ENCODE data around the gene DNAJC24.

Gene DNAJC24

DNA sequence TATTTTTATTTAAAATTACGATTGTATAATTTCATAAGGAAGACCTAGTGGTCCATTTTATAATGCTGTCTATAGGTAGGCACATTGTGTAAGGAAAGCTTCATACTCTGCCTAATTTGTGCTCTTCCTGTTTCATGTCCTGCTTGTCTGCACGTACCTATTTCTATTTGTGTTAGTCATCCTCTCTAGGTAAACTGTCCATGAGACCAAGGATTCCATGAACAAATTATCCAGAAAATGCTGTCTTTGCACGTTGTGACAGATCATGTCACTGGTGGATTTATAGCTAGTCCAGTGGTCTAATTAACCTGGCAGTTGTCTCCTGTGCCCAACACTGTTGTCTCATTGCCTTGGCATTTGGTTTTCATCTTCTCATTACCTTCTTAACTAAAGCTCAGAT is 44.7 kb downstream of the DNAJC24 start:
- TF ChIP-seq, protein P1, sequence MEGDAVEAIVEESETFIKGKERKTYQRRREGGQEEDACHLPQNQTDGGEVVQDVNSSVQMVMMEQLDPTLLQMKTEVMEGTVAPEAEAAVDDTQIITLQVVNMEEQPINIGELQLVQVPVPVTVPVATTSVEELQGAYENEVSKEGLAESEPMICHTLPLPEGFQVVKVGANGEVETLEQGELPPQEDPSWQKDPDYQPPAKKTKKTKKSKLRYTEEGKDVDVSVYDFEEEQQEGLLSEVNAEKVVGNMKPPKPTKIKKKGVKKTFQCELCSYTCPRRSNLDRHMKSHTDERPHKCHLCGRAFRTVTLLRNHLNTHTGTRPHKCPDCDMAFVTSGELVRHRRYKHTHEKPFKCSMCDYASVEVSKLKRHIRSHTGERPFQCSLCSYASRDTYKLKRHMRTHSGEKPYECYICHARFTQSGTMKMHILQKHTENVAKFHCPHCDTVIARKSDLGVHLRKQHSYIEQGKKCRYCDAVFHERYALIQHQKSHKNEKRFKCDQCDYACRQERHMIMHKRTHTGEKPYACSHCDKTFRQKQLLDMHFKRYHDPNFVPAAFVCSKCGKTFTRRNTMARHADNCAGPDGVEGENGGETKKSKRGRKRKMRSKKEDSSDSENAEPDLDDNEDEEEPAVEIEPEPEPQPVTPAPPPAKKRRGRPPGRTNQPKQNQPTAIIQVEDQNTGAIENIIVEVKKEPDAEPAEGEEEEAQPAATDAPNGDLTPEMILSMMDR (IDR thresholded peaks at IDR 0.05; ENCODE audit: low read depth, low read length, missing control alignments): no peak
- no peak overlapping the region for H3K4me3 ChIP-seq (replicated peaks; ENCODE audit: low read depth, low read length)
- DNase-seq (ENCODE audit: extremely low read depth, low read depth): no peak

DNA sequence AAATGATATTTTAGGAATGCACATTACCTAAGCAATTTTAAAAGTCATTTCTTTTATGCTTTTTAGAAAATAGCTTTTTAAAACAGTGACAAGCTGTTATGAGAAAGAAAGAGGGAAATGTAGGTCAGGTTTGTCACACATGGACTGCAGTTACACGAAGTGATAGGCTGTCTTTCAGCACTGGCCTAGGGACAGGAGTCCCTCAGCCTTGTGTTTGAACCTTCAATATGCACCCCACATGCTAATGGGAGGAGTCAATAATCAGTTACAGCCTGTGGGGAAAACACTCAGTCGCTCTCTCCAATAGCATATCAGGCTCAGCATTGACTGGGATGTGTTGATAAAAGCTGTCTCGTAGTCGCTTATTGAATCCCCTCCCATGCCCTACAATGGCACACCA is 45.8 kb downstream of the DNAJC24 start:
- DNase-seq (ENCODE audit: extremely low read depth, low read depth): no peak
- TF ChIP-seq, protein P1 (IDR thresholded peaks at IDR 0.05; ENCODE audit: low read depth, low read length, missing control alignments): no peak
- no peak overlapping the region for H3K4me3 ChIP-seq (replicated peaks; ENCODE audit: low read depth, low read length)

DNA sequence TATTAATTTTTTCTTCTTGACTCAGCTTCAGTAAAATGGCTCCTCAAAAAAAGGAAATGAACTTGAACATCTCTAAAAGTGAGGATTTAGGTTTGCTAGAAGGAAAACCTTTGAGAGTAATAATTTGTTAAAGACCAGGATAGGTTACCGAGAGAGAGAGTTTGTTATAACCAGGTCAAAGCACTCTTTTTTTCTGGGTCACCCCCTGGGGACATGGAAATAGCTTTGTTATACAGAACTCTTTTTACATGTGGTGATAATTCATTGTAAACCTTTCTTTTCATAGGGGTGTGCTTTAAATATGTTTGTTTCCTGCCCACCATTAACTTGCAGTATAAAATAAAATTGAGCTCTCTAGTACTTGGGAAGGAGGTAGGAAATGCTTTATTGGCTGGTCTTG is 47.7 kb downstream of the DNAJC24 start:
- no peak for DNase-seq (ENCODE audit: extremely low read depth, low read depth)
- H3K4me3 ChIP-seq (replicated peaks; ENCODE audit: low read depth, low read length): no peak overlapping the region

DNA sequence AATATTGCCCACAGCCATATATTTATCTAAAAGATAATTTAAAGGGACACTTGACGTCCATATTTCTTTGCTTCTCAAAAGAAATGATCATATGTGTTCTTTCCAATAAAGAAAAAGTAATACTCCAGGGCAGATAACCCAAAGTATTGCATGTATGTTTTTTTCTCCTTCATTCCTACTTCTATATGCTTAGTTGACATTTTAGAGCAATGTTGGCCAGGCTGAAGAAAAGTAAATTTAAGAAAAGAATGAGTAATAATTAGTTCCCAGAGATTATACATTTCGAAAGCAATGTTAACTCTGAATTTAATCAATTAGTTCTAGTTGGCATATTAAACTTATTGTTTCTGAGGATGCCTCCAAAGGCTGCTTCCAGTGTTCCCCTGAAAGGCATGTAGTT is 48.2 kb downstream of the DNAJC24 start:
- no peak for DNase-seq (ENCODE audit: extremely low read depth, low read depth)
- H3K4me3 ChIP-seq (replicated peaks; ENCODE audit: low read depth, low read length): no peak overlapping the region
- TF ChIP-seq, protein P1 (IDR thresholded peaks at IDR 0.05; ENCODE audit: low read depth, low read length, missing control alignments): no peak

More for the DNA sequence above, 47.7 kb downstream of the DNAJC24 start:
- TF ChIP-seq, protein P1 (IDR thresholded peaks at IDR 0.05; ENCODE audit: low read depth, low read length, missing control alignments): no peak

DNA sequence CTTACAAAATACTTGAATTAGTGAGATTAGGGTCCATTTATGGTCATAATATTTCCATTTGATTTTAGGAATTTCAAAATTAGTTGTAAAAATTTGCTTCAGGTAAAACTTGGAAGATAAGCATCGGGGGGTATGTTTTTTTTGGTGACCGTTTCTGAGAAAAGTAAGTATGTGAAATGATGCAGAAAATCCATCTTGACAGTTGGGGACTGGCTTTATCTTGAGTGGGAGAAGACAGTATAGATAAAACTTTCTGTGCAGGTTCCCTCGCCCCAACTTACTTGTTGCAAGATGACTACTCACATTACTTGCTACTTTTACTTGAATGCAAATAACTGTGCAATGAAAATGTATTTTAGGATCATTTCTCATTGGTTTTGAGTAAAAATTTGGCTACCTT is 49.5 kb downstream of the DNAJC24 start:
- no peak for DNase-seq (ENCODE audit: extremely low read depth, low read depth)
- no peak overlapping the region for H3K4me3 ChIP-seq (replicated peaks; ENCODE audit: low read depth, low read length)
- TF ChIP-seq, protein P1 (IDR thresholded peaks at IDR 0.05; ENCODE audit: low read depth, low read length, missing control alignments): no peak

DNA sequence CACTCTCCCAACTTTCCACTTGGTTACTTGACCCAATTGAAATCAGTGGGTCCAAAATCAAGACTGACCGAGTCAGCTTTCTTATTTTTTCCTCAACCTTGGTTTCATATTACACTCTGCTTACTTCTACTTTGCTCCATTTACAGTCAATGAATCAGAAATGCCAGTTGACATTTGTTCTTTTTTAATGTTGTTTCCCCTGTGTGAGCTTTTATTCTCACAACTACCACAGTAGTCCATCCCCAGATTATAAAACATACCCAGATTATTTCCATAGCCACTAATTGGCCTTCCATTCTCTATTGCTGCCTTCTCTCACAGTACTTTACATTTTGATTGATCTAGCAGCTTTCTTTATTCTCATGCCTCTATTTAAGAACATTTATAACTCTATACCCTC is 50.0 kb downstream of the DNAJC24 start:
- TF ChIP-seq, protein P1 (IDR thresholded peaks at IDR 0.05; ENCODE audit: low read depth, low read length, missing control alignments): no peak
- no peak for DNase-seq (ENCODE audit: extremely low read depth, low read depth)
- H3K4me3 ChIP-seq (replicated peaks; ENCODE audit: low read depth, low read length): no peak overlapping the region

DNA sequence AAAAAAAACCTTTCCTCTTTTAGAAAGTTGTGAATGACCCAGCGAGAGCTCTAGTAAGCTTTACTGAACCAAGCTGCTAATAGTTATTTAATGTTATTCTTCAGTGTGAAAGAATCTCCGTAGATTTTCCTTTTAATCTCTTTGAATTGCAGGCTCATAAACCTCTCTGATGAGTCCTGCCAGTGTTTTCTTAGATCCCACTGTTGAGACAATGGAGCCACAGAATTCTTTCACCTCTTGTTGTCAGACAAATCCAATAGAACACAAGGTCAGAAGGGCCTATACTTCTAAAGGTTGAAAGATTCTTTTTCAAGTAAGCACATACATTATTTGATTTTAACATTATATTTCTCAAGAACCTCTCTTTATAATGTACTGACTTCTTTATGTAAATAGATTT is 52.2 kb downstream of the DNAJC24 start:
- TF ChIP-seq, protein P1 (IDR thresholded peaks at IDR 0.05; ENCODE audit: low read depth, low read length, missing control alignments): no peak
- DNase-seq (ENCODE audit: extremely low read depth, low read depth): no peak
- H3K4me3 ChIP-seq (replicated peaks; ENCODE audit: low read depth, low read length): no peak overlapping the region

All from HFF-Myc (cell line).